ENCODE data around the gene ITPR1.

DNA sequence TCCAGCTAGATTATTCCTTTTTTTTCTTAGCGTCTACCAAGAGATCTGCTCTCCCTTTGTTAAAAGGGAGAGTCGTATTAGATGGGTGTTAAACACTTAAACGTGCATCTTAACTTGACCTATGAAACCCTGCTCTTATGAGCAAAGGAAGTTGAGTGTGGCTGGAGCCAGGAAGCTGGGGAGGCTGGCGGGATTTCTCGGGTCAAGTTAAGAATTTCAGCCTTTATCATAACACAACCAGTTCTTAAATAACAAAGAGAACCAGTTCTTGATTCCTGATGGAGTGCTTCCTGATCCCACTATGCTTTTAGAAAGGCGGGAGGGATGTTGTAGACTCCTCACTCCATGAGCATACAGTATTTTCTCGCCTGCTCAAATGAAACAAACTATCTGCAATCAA, 215.1 kb downstream of the ITPR1 start:
- TF ChIP-seq, protein P1, sequence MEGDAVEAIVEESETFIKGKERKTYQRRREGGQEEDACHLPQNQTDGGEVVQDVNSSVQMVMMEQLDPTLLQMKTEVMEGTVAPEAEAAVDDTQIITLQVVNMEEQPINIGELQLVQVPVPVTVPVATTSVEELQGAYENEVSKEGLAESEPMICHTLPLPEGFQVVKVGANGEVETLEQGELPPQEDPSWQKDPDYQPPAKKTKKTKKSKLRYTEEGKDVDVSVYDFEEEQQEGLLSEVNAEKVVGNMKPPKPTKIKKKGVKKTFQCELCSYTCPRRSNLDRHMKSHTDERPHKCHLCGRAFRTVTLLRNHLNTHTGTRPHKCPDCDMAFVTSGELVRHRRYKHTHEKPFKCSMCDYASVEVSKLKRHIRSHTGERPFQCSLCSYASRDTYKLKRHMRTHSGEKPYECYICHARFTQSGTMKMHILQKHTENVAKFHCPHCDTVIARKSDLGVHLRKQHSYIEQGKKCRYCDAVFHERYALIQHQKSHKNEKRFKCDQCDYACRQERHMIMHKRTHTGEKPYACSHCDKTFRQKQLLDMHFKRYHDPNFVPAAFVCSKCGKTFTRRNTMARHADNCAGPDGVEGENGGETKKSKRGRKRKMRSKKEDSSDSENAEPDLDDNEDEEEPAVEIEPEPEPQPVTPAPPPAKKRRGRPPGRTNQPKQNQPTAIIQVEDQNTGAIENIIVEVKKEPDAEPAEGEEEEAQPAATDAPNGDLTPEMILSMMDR (conservative IDR thresholded peaks at IDR 0.05; ENCODE audit: low read length), result no peak
- no peak for TF ChIP-seq EZH2phosphoT487 (IDR thresholded peaks at IDR 0.05; ENCODE audit: borderline replicate concordance)

Measured in Loucy (cell line).